ENCODE results near the gene ABHD14A. TPM values are rescaled to one million over a fixed set of nuclear protein-coding genes. Genes with fewer than 3 reads are reported as not detected.

The ABHD14A gene
- total RNA-seq, 2 experiments from 2014 or later: 7.9 to 8.6 TPM

DNA sequence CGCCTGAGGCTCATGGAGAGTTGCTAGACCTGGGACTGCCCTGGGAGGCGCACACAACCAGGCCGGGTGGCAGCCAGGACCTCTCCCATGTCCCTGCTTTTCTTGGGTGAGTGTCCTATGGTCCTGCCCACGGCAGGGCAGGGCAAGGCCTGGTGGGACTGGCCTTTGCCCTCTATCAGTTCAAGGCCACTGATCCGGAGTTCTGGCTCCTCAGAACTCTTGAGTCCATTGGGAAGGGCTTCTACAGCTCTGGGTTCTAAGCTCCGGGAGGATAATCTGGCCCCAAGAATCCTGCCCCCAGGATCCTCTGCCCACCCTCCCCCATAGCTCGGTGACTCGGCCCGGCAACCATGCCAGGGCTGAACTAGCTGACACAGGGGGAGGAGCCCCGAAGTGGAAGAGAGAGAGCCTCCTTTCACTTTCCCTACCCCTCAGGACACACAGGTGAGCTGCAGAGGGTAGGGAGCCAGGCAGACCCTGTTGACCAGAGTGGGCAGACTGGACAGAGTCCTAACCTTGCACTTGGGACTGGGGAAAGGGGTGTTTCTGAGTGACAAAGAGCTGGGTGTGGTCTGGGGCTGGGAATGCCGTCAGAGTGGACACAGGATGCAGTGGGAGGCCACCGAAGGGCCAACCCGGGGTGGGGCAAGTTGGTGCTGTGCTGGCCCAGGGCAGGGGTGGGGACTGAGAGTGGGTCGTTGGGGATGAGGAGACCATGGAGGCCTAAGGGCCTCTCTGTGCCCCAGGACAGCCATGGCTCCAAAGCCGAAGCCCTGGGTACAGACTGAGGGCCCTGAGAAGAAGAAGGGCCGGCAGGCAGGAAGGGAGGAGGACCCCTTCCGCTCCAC is 32.0 kb upstream of the ABHD14A start:
- H3K4me3 Mint-ChIP-seq: peak overlapping the region; percentile 87
- ChIA-PET CTCF (interaction anchor here (0.6 to 3.1 kb wide), 14 partner anchors 9 to 517 kb away, joined by 3 to 64 read pairs (median 7); partner anchors contain the start of genes ABHD14A, ABHD14B, ACY1 and GPR62), POLR2A (interaction anchor here (0.7 to 3.9 kb wide), 7 partner anchors 10 to 443 kb away, joined by 3 to 20 read pairs (median 4); partner anchors contain the start of genes ABHD14A, ABHD14B, ACY1 and DCAF1)
- intact Hi-C loops (cut with micrococcal nuclease): loop anchor here (1.0 to 10.0 kb wide), 10 partner anchors 31 to 552 kb away; partner anchors contain the start of genes ABHD14B, POC1A, RBM15B and TEX264
- H3K36me3 Mint-ChIP-seq: peaks cover 6% of the 10 kb centered on the region
- peak; percentile 78 for DNase-seq
- H3K27ac Mint-ChIP-seq: peak overlapping the region; percentile 83
- H3K4me1 Mint-ChIP-seq (ENCODE audit: low read depth): peaks cover 29% of the 10 kb centered on the region
- no peaks in the 10 kb centered on the region for H3K9me3 Mint-ChIP-seq
- H3K27me3 Mint-ChIP-seq: no peaks in the 10 kb centered on the region

DNA sequence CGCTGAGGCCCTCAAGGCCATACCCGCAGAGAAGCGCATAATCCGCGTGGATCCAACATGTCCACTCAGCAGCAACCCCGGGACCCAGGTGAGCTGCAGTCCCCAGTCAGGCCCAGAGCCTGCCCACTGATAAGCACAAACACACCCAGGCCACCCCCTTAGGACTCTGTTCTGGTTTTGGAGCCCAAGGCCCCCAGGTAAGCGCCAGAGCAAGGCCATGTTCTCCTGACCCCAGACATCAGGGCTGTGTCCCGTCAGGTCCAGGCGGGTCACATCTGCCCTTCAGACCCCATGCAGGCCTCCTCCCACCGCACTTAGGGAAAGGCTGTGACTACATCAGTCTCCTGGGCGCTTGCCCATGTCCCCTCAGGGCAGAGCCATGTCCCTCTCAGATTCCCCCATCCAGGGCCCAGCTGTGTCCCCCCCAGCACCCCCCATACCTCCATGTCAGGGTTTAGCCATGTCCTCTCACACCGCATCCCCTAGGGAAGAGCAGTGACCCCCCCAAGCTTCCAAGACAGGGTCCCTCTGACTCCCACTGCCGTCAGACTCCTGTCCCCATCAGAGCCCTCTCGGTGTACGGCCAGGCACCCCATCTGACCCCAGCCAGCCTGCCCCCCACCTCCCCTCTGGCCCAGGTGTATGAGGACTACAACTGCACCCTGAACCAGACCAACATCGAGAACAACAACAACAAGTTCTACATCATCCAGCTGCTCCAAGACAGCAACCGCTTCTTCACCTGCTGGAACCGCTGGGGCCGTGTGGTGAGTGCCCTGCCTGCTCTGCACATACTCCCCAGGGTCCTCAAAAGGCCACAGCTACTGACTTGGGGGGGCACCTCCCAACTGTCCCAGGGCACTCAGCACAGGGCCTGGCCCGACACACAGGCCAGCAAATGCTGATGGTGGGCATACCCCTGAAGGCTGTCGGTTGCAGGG is 31.1 kb upstream of the ABHD14A start:
- Mint-ChIP-seq H3K36me3 (no peaks in the 10 kb centered on the region), H3K27ac (peak overlapping the region; percentile 83), H3K9me3 (no peaks in the 10 kb centered on the region), H3K27me3 (no peaks in the 10 kb centered on the region), H3K4me1 (ENCODE audit: low read depth) (peaks cover 29% of the 10 kb centered on the region), H3K4me3 (no peak overlapping the region)
- POLR2A ChIA-PET: interaction anchor here (0.7 to 3.9 kb wide), 5 partner anchors 28 to 444 kb away, joined by 3 to 20 read pairs (median 4); partner anchors contain the start of genes ABHD14A, ABHD14B, DCAF1 and RPL29
- CTCF ChIA-PET: interaction anchor here (1.0 to 3.1 kb wide), 8 partner anchors 8 to 202 kb away, joined by 3 to 64 read pairs (median 8); partner anchors contain the start of genes ABHD14A, ABHD14B, ACY1 and GPR62
- intact Hi-C loops (cut with micrococcal nuclease): loop anchor here (2.0 to 10.0 kb wide), 3 partner anchors 179 to 445 kb away; partner anchors contain the start of gene TEX264
- DNase-seq: no peak

DNA sequence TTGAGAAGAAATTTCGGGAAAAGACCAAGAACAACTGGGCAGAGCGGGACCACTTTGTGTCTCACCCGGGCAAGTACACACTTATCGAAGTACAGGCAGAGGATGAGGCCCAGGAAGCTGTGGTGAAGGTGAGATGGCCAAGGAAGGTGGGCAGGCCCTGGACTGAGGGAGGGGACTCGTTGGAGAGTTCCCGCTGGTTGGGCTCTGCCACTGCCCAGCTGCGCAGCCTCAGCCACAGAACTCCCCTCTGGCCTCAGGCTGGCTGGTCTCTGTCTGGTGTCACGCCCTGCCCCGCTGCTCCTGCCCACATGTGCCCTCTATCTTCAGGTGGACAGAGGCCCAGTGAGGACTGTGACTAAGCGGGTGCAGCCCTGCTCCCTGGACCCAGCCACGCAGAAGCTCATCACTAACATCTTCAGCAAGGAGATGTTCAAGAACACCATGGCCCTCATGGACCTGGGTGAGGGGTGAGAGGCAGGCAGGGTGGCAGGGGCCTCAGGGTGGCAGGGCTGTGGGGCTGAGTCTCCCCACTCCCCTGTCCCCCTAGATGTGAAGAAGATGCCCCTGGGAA is 30.3 kb upstream of the ABHD14A start:
- Mint-ChIP-seq H3K27ac (no peak overlapping the region), H3K9me3 (no peaks in the 10 kb centered on the region), H3K4me1 (ENCODE audit: low read depth) (peaks cover 24% of the 10 kb centered on the region), H3K4me3 (no peak overlapping the region), H3K36me3 (no peaks in the 10 kb centered on the region), H3K27me3 (no peaks in the 10 kb centered on the region)
- no peak for DNase-seq
- intact Hi-C loops (cut with micrococcal nuclease): loop anchor here (5.0 to 10.0 kb wide), 2 partner anchors 178 to 270 kb away; partner anchors contain the start of gene TEX264
- CTCF ChIA-PET: interaction anchor here (0.8 to 2.0 kb wide), 3 partner anchors 10 to 38 kb away, joined by 3 to 5 read pairs (median 3); partner anchors contain the start of gene ACY1
- POLR2A ChIA-PET: no interaction called here

- H3K4me1 Mint-ChIP-seq (ENCODE audit: low read depth): peaks cover 18% of the 10 kb centered on the region
- no peaks in the 10 kb centered on the region for H3K36me3 Mint-ChIP-seq
- intact Hi-C loops (cut with micrococcal nuclease): loop anchor here (10.0 kb wide), 1 partner anchor 270 kb away; the partner anchor contains the start of gene TEX264
- H3K9me3 Mint-ChIP-seq: no peaks in the 10 kb centered on the region
- no peak for DNase-seq
- POLR2A ChIA-PET: no interaction called here
- CTCF ChIA-PET: interaction anchor here (0.8 to 2.5 kb wide), 4 partner anchors 9 to 38 kb away, joined by 3 to 12 read pairs (median 4); partner anchors contain the start of genes ABHD14A, ABHD14B and ACY1
- no peak overlapping the region for H3K27ac Mint-ChIP-seq
- H3K4me3 Mint-ChIP-seq: no peak overlapping the region
- H3K27me3 Mint-ChIP-seq: no peaks in the 10 kb centered on the region
These were observed 29.6 kb upstream of the ABHD14A start for GRCh38 chr3:51945031-51945840.

- ChIA-PET POLR2A (no interaction called here), CTCF (interaction anchor here (2.0 to 2.5 kb wide), 2 partner anchors 28 to 37 kb away, joined by 5 to 12 read pairs; partner anchors contain the start of genes ABHD14A, ABHD14B and ACY1)
- DNase-seq: no peak
- Mint-ChIP-seq H3K36me3 (no peaks in the 10 kb centered on the region), H3K9me3 (no peaks in the 10 kb centered on the region), H3K4me3 (no peak overlapping the region), H3K27ac (no peak overlapping the region), H3K4me1 (ENCODE audit: low read depth) (peaks cover 9% of the 10 kb centered on the region), H3K27me3 (no peaks in the 10 kb centered on the region)
- intact Hi-C loops (cut with micrococcal nuclease): loop anchor here (10.0 kb wide), 1 partner anchor 271 kb away; the partner anchor contains the start of gene TEX264
These were observed 28.7 kb upstream of the ABHD14A start for GRCh38 chr3:51945926-51946705.

DNA sequence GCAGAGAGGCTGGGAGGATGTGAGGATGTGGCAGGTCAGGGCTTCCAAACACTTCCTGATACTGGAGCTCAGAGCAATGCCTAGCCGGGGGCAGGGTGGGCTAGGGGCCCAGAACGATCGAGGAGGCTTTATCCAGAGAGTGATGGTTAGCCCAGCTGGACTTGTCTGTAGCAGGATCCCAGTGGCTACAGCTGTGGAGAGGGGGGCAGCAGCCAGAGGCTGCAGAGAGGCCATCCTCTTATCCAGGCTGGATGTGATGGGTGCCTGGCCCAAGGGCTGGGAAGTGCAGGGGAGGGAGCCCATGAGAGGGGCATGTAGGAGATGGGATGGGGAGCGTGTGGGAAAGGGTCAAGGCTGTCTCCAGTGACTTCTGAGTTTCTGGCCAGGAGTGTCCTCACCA is 28.1 kb upstream of the ABHD14A start:
- POLR2A ChIA-PET: no interaction called here
- Mint-ChIP-seq H3K27me3 (no peaks in the 10 kb centered on the region), H3K4me3 (no peak overlapping the region), H3K27ac (no peak overlapping the region), H3K4me1 (ENCODE audit: low read depth) (peaks cover 7% of the 10 kb centered on the region), H3K36me3 (no peaks in the 10 kb centered on the region), H3K9me3 (no peaks in the 10 kb centered on the region)
- intact Hi-C loops (cut with micrococcal nuclease): loop anchor here (10.0 kb wide), 1 partner anchor 272 kb away; the partner anchor contains the start of gene TEX264
- CTCF ChIA-PET: interaction anchor here (2.5 kb wide), 1 partner anchor 27 kb away, joined by 12 read pairs; the partner anchor contains the start of genes ABHD14A and ABHD14B
- DNase-seq: no peak

GRCh38 chr3:51947215-51947900 is 27.5 kb upstream of the ABHD14A start:
- H3K27ac Mint-ChIP-seq: no peak overlapping the region
- no peak overlapping the region for H3K4me3 Mint-ChIP-seq
- no peaks in the 10 kb centered on the region for H3K27me3 Mint-ChIP-seq
- intact Hi-C loops (cut with micrococcal nuclease): loop anchor here (10.0 kb wide), 1 partner anchor 273 kb away; the partner anchor contains the start of gene TEX264
- no peaks in the 10 kb centered on the region for H3K36me3 Mint-ChIP-seq
- no peak for DNase-seq
- ChIA-PET CTCF (interaction anchor here (2.5 kb wide), 1 partner anchor 27 kb away, joined by 12 read pairs; the partner anchor contains the start of genes ABHD14A and ABHD14B), POLR2A (no interaction called here)
- peaks cover 7% of the 10 kb centered on the region for H3K4me1 Mint-ChIP-seq (ENCODE audit: low read depth)
- no peaks in the 10 kb centered on the region for H3K9me3 Mint-ChIP-seq

DNA sequence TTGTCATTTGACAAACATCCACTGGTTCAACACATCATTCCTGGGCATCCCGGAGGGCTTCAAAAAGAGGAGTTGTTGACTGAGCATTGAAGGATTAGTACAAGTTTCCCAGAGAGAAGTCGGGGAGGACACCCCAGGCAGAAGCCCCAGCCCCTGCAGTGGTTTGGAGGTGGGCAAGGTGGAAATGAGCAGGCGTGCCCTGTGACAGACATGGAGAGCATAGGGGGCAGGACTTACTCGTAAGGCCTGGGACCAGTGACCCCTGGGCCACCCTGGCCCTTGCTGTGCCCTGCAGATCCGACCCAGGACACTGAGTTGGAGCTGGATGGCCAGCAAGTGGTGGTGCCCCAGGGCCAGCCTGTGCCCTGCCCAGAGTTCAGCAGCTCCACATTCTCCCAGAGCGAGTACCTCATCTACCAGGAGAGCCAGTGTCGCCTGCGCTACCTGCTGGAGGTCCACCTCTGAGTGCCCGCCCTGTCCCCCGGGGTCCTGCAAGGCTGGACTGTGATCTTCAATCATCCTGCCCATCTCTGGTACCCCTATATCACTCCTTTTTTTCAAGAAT is 26.8 kb upstream of the ABHD14A start:
- H3K36me3 Mint-ChIP-seq: no peaks in the 10 kb centered on the region
- no peak overlapping the region for H3K27ac Mint-ChIP-seq
- H3K9me3 Mint-ChIP-seq: no peaks in the 10 kb centered on the region
- no peak overlapping the region for H3K4me3 Mint-ChIP-seq
- H3K4me1 Mint-ChIP-seq (ENCODE audit: low read depth): peaks cover 2% of the 10 kb centered on the region
- H3K27me3 Mint-ChIP-seq: peaks cover 1% of the 10 kb centered on the region
- no peak for DNase-seq
- ChIA-PET POLR2A (no interaction called here), CTCF (interaction anchor here (2.5 kb wide), 1 partner anchor 26 kb away, joined by 12 read pairs; the partner anchor contains the start of genes ABHD14A and ABHD14B)
- intact Hi-C loops (cut with micrococcal nuclease): loop anchor here (10.0 kb wide), 1 partner anchor 273 kb away; the partner anchor contains the start of gene TEX264

- Mint-ChIP-seq H3K36me3 (no peaks in the 10 kb centered on the region), H3K27me3 (peaks cover 6% of the 10 kb centered on the region), H3K27ac (no peak overlapping the region), H3K9me3 (no peaks in the 10 kb centered on the region), H3K4me3 (no peak overlapping the region), H3K4me1 (ENCODE audit: low read depth) (no peaks in the 10 kb centered on the region)
- ChIA-PET CTCF (no interaction called here), POLR2A (no interaction called here)
- intact Hi-C loops (cut with micrococcal nuclease): loop anchor here (10.0 kb wide), 1 partner anchor 274 kb away; the partner anchor contains the start of gene TEX264
- DNase-seq: no peak
These were observed 25.7 kb upstream of the ABHD14A start for GRCh38 chr3:51949121-51949520.
